Measurements from ENCODE around the gene WIPF1. TPM values are rescaled to one million over a fixed set of nuclear protein-coding genes. Genes with fewer than 3 reads are reported as not detected.
A peak's percentile ranks its signal among the peaks of the same experiment; 100 is the strongest.

Gene WIPF1
- total RNA-seq, 3 donors from 2014 or later = 15.3 to 56.6 (median 28.9) TPM

DNA sequence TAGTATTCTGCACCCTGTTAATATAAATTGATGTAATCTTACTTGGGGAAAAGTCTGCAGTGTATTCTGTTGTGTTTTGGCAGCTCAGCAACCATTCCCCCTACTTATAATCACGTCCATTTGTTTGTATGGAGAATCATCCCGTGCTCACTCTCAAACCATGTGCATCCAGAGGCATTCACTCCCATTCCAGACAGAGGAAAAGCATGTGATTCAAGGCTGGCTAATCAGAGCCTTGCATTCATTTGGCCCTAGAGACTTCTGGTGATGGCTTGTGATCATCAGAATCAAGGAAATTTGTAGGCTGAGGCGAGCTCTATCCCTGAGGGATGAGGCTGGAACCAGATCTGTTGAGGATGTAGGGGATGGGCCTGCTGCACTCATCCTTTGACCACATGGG, 5.1 kb upstream of the WIPF1 start:
- Histone ChIP-seq H3K4me3 (no peak overlapping the region), H3K4me1 (ENCODE audit: low read depth) (no peaks in the 10 kb centered on the region), H3K36me3 (ENCODE audit: low read depth) (no peaks in the 10 kb centered on the region), H3K9me3 (no peaks in the 10 kb centered on the region)
- no peak for DNase-seq
- intact Hi-C loops (cut with DNase I, micrococcal nuclease) = no loop called here
- TF ChIP-seq CTCF (IDR thresholded peaks at IDR 0.05) = no peak
- ATAC-seq = no peak

DNA sequence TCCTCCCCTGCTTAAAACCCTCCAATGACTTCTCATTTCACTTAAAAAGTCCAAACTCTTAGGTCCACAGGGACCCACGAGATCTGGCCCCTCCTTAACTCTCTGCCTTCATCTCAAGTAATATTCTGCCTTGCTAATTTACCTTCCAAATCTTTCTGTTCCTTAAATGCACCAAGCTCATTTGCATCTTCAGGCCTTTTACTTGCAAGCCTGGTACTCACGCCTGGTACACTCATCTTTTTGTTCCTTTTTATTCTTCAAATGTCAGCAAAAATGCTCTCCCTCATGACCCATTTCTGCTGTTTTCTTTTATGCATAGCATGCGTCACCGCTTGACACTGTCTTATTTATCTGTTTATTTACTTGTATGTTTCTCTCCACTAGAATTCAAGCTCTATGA, 2.7 kb upstream of the WIPF1 start:
- Histone ChIP-seq H3K9me3 (no peaks in the 10 kb centered on the region), H3K36me3 (ENCODE audit: low read depth) (no peaks in the 10 kb centered on the region), H3K4me3 (no peak overlapping the region), H3K4me1 (ENCODE audit: low read depth) (no peaks in the 10 kb centered on the region)
- TF ChIP-seq CTCF (IDR thresholded peaks at IDR 0.05) = no peak
- no peak for DNase-seq
- peak; percentile 36 for ATAC-seq
- intact Hi-C loops (cut with DNase I, micrococcal nuclease) = no loop called here

- no peak for TF ChIP-seq CTCF (IDR thresholded peaks at IDR 0.05)
These were observed 1.8 kb upstream of the WIPF1 start for GRCh38 chr2:174599310-174599921.

GRCh38 chr2:174597009-174597344, 627 bp downstream of the WIPF1 start:
- no peak overlapping the region for H3K4me3 ChIP-seq
- DNase-seq (no peak), ATAC-seq (no peak)
- no peaks in the 10 kb centered on the region for H3K36me3 ChIP-seq (ENCODE audit: low read depth)
- no peaks in the 10 kb centered on the region for H3K9me3 ChIP-seq
- H3K4me1 ChIP-seq (ENCODE audit: low read depth) = no peaks in the 10 kb centered on the region
- intact Hi-C loops (cut with DNase I, micrococcal nuclease) = no loop called here
- TF ChIP-seq CTCF (IDR thresholded peaks at IDR 0.05) = no peak

More at GRCh38 chr2:174599310-174599921, 1.8 kb upstream of the WIPF1 start:
- Histone ChIP-seq H3K36me3 (ENCODE audit: low read depth) (no peaks in the 10 kb centered on the region), H3K9me3 (no peaks in the 10 kb centered on the region), H3K4me1 (ENCODE audit: low read depth) (no peaks in the 10 kb centered on the region), H3K4me3 (no peak overlapping the region)
- ATAC-seq (no peak), DNase-seq (no peak)
- intact Hi-C loops (cut with DNase I, micrococcal nuclease) = no loop called here

GRCh38 chr2:174595891-174596397, 1.7 kb downstream of the WIPF1 start:
- no peaks in the 10 kb centered on the region for H3K4me1 ChIP-seq (ENCODE audit: low read depth)

More at GRCh38 chr2:174595891-174596397, 1.7 kb downstream of the WIPF1 start:
- no peaks in the 10 kb centered on the region for H3K36me3 ChIP-seq (ENCODE audit: low read depth)
- no peak for ATAC-seq
- intact Hi-C loops (cut with DNase I, micrococcal nuclease) = no loop called here
- no peak for DNase-seq
- no peak overlapping the region for H3K4me3 ChIP-seq
- TF ChIP-seq CTCF (IDR thresholded peaks at IDR 0.05) = no peak
- H3K9me3 ChIP-seq = no peaks in the 10 kb centered on the region

Data from mucosa of descending colon (tissue), 3 donors.